NCI-H510A treated with DMSO at 0.1 percent for 48 hours (cell line): Measurements from ENCODE around the gene TSPAN17.

Source experiments
- DNase-seq: peaks from one replicate; lab custom pipeline; 2025; lab: John Stamatoyannopoulos, UW

The TSPAN17 gene

GRCh38 chr5:176660530-176660859 is 13.2 kb downstream of the TSPAN17 start:
- no peak for DNase-seq

GRCh38 chr5:176660860-176661641 is 13.8 kb downstream of the TSPAN17 start:
- peak; percentile 49 for DNase-seq

- no peak for DNase-seq
Observed at GRCh38 chr5:176661676-176662075, 14.4 kb downstream of the TSPAN17 start.

DNA sequence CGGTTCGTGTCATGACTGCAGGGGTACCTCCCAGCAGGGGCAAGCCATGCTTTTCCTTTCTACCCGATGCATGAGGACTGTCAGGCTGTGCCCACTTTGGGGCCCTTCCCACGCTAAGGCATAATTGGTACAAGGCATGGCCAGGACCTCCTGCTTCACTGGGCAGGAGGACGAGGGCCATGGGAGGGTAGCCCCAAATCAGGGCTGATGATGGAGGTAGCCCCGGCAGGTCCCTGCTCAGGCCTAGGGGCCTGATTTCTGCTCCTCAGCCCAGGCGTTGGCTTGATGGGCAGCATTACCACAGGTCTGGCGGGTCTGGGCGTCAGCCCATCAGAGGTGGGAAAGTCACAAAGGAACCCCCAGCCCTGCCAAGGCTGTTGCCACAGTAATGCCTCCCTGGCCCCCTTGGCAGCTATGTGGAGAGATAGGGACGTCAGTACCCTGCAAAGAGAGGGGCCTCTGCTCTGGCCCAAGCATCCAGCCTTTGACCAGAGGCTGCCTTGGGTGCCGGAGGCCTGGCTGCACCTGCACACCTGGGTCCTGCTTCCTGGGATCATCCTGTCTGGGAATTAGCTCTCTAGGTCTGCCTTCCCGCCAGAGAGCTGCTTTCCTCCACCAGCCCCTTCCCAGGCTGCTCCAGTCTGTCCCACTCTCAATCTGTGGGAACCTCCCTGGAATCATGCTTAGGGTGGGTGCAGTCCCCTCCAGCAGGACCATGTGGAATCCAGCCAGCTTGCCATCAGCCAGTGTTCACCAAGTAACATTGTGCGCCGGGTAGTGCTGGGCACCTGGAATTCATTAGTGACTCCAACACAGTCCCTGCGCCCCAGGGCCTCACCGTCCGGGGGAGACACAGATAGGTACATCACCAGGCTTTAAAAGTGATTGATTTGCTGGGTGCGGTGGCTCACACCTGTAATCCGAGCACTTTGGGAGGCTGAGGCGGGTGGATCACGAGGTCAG is 15.4 kb downstream of the TSPAN17 start:
- no peak for DNase-seq

- DNase-seq = no peak
Observed at GRCh38 chr5:176663566-176663965, 16.3 kb downstream of the TSPAN17 start.

GRCh38 chr5:176664479-176664878 is 17.2 kb downstream of the TSPAN17 start:
- no peak for DNase-seq

DNA sequence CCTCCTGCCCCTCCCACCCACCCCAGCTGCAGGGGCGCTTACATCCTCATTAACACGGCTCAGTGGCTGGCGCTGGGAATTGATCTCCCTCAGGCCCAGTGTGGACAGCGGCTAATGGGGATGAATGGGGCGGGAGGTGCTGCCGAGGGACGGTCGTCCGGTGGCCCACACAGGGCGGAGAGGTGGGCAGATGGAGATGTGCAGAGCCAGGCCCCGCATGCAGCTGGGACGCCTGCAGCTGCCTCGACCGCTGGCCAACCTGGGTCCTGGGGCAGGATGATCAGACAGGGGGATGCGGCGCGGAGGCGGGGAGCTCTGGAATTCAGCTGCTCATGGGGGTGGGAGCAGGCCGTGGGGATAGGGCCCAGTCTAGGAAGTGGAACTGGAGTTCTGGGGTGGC is 17.6 kb downstream of the TSPAN17 start:
- no peak for DNase-seq

DNA sequence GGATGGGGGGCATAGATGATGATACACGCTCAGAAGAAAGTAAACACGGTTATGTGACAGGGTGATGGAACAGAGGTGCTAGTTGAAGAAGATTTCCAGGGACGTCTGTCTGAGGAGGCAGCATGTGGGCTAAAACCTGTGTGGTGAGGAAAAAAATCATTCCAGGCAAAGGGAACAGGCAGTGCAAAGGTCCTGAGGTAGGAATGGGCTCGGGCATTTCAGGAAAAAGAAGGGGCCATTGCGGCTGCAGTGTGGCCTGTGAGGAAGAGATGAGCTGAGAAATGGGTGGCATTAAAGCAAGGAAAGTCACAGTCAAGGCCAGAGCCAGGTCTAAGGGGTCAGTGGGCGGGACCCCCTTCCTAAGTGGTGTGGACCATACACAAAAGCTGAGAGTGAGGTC is 18.2 kb downstream of the TSPAN17 start:
- no peak for DNase-seq

DNA sequence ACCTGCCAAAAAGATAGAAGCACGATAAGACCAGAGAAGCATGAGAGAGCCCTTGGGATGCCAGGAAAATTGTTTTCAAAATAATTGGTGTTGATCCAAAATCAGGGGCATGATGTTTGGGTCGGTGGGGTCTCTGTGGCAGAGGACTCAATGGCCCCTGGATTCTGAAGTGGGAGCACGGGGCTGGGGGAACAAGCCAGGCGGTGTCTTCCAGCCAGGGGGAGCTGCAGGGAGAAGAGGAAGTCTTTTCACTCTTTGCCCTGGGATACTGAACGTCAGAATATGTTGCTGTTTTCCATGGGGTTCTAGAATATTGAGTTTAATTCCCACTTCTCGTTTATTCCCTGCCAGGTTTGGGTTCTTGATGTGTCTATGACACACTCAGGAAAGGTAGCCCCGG is 20.4 kb downstream of the TSPAN17 start:
- DNase-seq = no peak

DNA sequence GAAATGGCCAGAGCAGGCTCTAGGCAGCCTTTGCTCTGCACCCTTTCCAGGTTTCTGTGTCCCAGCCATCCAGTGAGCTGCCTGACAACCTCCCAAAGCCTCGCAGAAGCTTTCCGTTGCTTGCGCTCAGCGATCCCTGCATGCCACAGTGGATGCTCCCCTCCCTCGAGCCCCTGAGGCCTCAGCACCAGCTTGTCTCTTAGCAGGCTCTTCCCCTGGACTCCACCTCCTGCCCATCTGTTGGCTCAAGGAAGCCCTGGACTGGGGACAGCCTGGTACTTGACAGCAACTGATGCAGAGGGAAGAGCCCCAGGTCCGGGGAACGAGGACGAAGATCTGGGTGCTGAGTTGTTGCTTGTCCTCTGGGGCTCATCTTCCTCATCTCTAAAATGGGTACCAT is 23.2 kb downstream of the TSPAN17 start:
- DNase-seq = no peak

DNA sequence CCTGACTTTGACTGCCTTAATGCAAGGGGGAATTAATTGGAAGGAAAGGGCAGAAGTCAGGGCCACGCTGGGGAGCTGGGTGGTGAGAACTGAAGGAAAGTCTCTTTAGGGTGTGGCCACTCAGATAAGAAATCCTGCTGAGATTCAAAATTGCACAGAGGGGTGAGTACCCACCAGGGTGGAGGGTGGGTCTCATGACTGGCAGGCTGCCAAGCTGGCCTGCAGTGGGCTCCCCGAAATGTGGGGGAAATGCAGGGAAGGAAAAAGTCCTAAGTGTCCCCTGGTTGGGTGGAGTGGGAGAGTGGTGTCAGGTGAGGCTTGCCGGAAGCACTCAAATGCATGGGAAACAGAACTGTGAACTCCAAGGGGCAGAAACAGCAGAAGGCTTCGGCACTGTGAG is 24.1 kb downstream of the TSPAN17 start:
- DNase-seq = no peak

- no peak for DNase-seq
Observed at GRCh38 chr5:176671890-176672747, 24.8 kb downstream of the TSPAN17 start.

DNA sequence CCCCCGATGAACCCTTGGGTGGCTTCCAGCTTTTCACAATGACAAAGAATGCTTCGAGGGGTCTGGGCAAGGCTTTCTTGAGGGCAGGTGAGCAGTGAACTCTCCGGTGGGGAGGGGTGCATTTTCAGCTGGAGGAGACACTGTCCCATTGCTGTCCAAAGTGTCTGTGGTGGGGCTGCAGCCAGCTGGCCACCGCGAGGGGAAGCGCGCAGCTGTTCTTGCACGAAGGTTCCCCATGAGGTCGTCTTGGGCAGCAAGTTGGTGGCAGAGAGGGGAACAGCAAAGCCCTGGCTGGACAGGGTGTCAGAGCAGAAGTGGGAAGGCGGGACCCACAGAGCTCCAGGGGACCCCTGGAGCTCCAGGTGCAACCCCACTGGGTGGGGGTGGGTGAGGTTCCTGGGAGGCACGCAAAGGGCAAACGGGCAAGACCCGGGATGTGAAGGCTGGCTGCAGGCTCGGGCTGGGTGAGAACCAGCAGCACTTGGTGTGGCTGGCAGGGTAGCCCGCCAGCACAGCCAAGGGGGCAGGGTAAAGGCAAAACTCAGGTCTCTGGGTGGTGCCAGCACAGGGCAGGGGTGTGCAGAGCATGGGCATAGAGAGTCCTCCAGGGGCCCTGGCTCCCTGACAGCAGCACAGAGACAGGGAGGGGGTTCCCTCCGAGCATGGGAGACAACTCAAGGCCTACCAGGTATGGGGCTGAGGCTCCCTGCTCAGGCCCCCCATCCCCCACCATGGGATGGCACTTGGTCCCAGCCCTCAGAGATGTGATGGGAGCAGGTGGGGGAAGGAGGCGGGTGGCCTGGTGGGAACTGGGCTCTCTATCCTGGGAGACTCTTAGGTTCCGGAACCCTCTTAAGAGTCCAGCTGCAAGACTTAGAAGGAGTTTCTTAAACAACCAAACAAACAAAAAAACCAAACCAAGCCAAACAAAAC is 26.6 kb downstream of the TSPAN17 start:
- DNase-seq = no peak

DNA sequence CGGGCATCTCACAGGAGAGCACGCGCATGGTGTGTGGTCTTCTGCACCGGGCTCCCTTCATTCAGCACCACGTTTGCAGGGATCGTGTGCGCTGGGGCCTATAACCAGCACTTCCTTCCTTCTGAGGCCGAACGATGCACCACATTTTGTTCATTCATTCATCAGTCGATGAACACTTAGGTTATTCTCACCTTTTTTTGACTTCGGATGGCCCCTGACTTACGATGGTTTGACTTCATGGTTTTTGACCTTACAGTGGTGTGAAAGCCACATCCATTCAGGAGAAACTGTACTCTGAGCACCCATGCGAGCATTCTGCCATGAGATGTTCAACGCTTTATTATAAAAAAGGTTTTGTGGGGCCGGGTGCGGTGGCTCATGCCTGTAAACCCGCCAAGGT is 27.5 kb downstream of the TSPAN17 start:
- no peak for DNase-seq

DNA sequence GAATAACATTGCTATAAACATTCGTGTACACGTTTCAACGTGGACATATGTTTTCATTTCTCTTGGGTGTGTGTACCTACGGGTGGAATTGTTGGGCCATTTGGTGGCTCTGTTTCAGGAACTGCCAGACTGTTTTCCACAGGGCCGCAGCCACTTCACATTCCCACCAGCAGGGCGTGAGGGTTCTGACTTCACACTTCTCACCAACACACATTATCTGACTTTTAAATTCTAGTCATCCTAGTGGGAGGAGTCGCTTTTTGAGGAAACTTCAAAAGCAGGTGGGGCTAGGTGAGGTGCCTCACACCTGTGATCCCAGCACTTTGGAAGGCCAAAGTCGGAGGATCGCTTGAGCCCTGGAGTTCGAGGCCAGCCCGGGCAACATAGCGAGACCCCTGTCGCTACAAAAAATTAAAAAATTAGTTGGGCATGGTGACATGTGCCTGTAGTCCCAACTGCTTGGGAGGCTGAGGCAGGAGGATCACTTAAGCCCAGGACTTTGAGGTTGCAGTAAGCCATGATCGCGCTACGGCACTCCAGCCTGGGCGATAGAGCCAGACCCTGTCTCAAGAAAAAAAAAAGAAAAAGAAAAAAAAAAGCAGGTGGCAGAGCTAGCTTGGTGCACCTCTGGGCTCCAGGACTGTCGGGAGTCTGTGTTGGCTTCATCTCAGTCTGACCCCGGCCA is 28.5 kb downstream of the TSPAN17 start:
- DNase-seq = peak; percentile 7

DNA sequence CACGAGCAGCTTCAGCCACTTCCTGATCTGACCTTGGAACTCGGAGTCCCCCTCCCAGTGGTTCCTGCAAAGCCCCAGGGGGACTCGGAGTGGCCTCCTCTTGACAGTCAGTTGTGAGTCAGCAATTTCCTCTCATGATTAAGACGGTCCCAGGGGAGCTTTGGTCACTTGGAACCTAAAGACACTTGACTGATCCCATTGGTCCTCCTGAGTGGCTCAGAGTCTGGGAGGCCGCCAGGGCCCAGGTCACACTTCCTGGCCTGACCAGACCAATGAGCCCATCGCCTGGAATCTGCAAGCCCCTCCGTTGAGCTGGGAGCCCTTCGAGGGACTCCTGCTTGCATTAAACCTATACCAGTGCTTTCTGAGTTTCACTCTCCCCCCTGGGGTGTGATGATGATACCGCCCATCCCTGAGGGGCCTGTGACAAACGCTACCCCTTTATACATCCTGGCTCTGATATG is 29.1 kb downstream of the TSPAN17 start:
- DNase-seq = no peak

DNA sequence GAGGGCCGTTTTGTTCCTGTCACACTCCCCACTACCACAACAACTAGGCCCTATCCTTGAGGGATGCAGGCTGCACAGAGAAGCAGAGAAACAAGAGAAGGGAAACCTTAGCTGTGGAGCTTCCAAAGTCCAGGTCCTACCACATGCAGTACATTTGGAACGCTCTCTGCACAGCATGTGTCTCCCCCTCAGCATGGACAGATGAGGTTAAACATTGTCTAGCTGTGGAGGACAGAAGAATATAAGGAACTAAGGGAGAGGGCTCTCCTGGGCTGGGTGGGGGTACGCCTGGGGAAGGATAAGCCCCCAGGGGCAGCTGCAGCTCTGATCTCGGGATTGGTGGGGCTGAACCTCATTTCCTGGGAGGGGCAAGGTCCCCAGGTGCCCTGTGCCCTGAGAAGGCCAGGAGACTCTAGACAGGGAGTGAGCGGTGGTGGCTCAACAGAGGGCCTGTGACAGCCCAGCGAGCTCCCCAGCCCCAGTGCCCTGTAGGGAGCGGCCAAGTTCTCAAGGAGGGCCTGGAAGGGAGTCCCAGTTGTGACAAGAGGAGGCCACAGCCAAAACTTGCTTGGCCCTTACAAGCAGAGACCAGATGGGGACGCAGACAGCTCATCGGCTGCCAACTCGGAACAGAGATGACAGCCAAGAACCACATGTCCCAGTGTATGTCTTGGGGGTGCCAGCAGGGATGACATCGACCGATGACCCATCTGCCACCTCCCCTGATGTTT is 30.1 kb downstream of the TSPAN17 start:
- DNase-seq = no peak

DNA sequence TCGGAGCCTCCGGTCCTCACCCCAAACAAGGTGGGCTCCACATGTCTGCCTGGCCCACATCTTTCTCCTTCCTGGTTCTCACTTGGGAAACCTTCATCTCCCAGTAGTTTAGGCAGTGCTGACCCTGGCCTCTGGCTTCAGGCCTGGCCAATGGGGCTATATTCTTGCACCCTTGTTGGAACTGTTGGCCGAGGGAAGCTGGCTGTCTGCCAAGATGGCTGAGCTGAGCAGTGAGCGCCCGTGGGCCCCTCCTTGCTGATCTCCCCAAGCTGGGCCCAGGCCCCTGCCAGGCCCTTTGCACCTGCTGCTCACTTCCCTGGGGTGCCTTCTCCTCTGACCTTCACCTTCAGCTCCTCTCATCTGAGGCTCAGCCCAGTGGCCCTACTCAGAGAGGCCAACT is 31.3 kb downstream of the TSPAN17 start:
- DNase-seq = no peak

GRCh38 chr5:176679365-176680225 is 32.3 kb downstream of the TSPAN17 start:
- DNase-seq = no peak
